ENCODE data around the gene ZNF747. TPM values are rescaled to one million over a fixed set of nuclear protein-coding genes. Genes with fewer than 3 reads are reported as not detected.

ZNF747 gene
- total RNA-seq, 1 donor from 2014 or later, result 9.9 TPM

DNA sequence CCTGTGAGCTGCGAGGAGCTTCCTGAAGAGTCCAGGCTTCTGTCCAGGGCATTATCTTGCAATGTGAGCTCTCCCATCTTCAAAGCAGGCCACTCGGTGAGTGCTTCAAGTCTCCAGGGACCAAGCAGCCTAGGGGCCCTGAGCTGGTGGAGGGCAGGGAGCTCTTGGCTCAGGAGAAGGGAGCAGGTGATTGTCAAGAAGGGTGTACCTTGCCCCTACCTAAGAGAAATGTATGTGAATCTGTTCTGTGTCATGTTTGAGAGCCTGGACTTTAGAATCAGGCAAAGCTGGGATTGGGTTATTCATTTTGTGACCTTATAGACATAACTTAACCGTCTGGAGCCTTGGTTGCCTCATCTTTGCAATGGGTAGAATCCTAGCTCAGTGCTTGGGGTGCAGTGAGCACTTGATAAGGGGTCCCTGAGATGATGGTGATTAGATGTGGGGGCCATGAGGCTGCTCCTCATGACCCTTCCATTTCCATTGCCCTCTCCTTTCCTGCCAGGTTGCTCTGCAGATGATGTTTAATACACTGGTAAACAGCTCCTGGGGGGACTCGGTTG is 24.2 kb downstream of the ZNF747 start:
- no peak for DNase-seq (ENCODE audit: low read depth)
- Histone ChIP-seq H3K4me3 (ENCODE audit: low read depth, low read length) (no peak overlapping the region), H3K36me3 (ENCODE audit: control insufficient read depth, insufficient read depth, low read length) (no peaks in the 10 kb centered on the region), H3K27me3 (ENCODE audit: control insufficient read depth, insufficient read depth, low read length) (no peaks in the 10 kb centered on the region)
- TF ChIP-seq, protein P1, sequence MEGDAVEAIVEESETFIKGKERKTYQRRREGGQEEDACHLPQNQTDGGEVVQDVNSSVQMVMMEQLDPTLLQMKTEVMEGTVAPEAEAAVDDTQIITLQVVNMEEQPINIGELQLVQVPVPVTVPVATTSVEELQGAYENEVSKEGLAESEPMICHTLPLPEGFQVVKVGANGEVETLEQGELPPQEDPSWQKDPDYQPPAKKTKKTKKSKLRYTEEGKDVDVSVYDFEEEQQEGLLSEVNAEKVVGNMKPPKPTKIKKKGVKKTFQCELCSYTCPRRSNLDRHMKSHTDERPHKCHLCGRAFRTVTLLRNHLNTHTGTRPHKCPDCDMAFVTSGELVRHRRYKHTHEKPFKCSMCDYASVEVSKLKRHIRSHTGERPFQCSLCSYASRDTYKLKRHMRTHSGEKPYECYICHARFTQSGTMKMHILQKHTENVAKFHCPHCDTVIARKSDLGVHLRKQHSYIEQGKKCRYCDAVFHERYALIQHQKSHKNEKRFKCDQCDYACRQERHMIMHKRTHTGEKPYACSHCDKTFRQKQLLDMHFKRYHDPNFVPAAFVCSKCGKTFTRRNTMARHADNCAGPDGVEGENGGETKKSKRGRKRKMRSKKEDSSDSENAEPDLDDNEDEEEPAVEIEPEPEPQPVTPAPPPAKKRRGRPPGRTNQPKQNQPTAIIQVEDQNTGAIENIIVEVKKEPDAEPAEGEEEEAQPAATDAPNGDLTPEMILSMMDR (IDR thresholded peaks at IDR 0.05; ENCODE audit: insufficient read depth, low read length, poor library complexity, severe bottlenecking), result no peak

DNA sequence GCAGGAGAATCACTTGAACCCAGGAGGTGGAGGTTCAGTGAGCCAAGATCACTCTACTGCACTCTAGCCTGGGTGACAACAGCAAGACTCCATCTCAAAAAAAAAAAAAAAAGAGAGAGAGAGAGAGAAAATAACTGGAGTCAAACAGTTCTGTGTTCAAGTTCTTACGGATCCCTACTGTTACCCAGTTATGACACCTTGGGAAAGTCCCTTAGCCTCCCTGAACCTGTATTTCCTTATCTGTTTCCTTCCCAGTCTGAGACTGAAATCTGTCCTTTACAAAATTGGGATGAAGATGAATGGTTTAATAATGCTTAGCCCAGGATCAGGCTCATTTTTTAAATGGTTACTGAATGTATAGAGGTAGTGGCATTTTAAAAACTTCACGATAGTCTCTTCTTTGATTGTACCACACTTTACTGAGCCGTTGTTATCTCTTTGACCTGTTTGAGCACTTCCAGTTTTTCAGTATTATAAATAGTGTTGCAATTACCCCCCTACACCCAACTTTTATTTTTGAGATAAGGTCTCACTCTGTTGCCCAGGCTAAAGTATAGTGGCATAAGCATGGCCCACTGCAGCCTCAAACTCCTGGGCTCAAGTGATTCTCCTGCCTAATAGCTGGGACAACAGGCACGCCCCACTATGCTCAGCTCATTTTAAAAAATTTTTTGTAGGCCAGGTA is 25.4 kb downstream of the ZNF747 start:
- TF ChIP-seq, protein P1 (IDR thresholded peaks at IDR 0.05; ENCODE audit: insufficient read depth, low read length, poor library complexity, severe bottlenecking), result no peak
- no peak overlapping the region for H3K4me3 ChIP-seq (ENCODE audit: low read depth, low read length)
- no peaks in the 10 kb centered on the region for H3K27me3 ChIP-seq (ENCODE audit: control insufficient read depth, insufficient read depth, low read length)
- H3K36me3 ChIP-seq (ENCODE audit: control insufficient read depth, insufficient read depth, low read length), result no peaks in the 10 kb centered on the region
- no peak for DNase-seq (ENCODE audit: low read depth)

GRCh38 chr16:30503403-30504296 is 31.0 kb downstream of the ZNF747 start:
- Histone ChIP-seq H3K4me3 (ENCODE audit: low read depth, low read length) (no peak overlapping the region), H3K27me3 (ENCODE audit: control insufficient read depth, insufficient read depth, low read length) (peaks cover 2% of the 10 kb centered on the region), H3K36me3 (ENCODE audit: control insufficient read depth, insufficient read depth, low read length) (no peaks in the 10 kb centered on the region)
- TF ChIP-seq, protein P1 (IDR thresholded peaks at IDR 0.05; ENCODE audit: insufficient read depth, low read length, poor library complexity, severe bottlenecking), result no peak
- DNase-seq (ENCODE audit: low read depth), result no peak

GRCh38 chr16:30499284-30499683 is 35.4 kb downstream of the ZNF747 start:
- no peak for DNase-seq (ENCODE audit: low read depth)
- peaks cover 4% of the 10 kb centered on the region for H3K27me3 ChIP-seq (ENCODE audit: control insufficient read depth, insufficient read depth, low read length)
- H3K4me3 ChIP-seq (ENCODE audit: low read depth, low read length), result peak overlapping the region; percentile 23
- no peaks in the 10 kb centered on the region for H3K36me3 ChIP-seq (ENCODE audit: control insufficient read depth, insufficient read depth, low read length)
- TF ChIP-seq, protein P1 (IDR thresholded peaks at IDR 0.05; ENCODE audit: insufficient read depth, low read length, poor library complexity, severe bottlenecking), result no peak

DNA sequence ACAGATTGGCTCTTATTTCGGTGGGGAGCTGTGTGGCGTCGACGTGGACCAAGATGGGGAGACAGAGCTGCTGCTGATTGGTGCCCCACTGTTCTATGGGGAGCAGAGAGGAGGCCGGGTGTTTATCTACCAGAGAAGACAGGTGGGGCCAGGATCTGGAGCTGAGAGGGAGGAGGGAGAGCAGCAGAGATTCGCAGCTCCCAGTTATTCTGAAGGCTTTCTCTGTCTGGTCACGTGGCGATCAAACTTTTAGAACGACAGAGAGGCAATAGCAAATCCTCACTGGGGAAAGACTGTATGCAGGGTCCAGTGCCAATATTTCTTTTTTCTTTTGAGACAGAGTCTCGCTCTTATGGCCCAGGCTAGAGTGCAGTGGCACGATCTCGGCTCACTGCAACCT is 39.9 kb downstream of the ZNF747 start:
- no peak for DNase-seq (ENCODE audit: low read depth)
- H3K27me3 ChIP-seq (ENCODE audit: control insufficient read depth, insufficient read depth, low read length), result peaks cover 4% of the 10 kb centered on the region
- H3K4me3 ChIP-seq (ENCODE audit: low read depth, low read length), result no peak overlapping the region
- no peaks in the 10 kb centered on the region for H3K36me3 ChIP-seq (ENCODE audit: control insufficient read depth, insufficient read depth, low read length)
- TF ChIP-seq, protein P1 (IDR thresholded peaks at IDR 0.05; ENCODE audit: insufficient read depth, low read length, poor library complexity, severe bottlenecking), result no peak
